Epithelial cell of esophagus (primary cell): ENCODE measurements around the gene ZMIZ1.

Source experiments
- DNase-seq: peaks from one replicate; pipeline ENCODE4 v3.0.0; 2010; ENCODE audit warnings: low read depth
- H3K4me3 ChIP-seq: 2 replicates; pipeline ENCODE4 v1.5.1; 2011; ENCODE audit warnings: mild to moderate bottlenecking, low read length, control low read depth
- CTCF ChIP-seq: IDR thresholded peaks from 2 replicates; pipeline ENCODE4 v1.5.1; 2011; ENCODE audit warnings: low read depth, mild to moderate bottlenecking, low read length, control low read depth, inconsistent platforms; ENCODE audit not compliant: insufficient read depth; ENCODE audit errors: missing control alignments

Gene ZMIZ1

GRCh38 chr10:79349766-79350406, 281.1 kb downstream of the ZMIZ1 start:
- H3K4me3 ChIP-seq: no peak overlapping the region
- TF ChIP-seq CTCF: no peak

GRCh38 chr10:79350407-79351154, 281.8 kb downstream of the ZMIZ1 start:
- TF ChIP-seq CTCF: no peak
- no peak overlapping the region for H3K4me3 ChIP-seq
- no peak for DNase-seq

More at GRCh38 chr10:79349766-79350406, 281.1 kb downstream of the ZMIZ1 start:
- peak; percentile 59 for DNase-seq

GRCh38 chr10:79351332-79351731, 282.6 kb downstream of the ZMIZ1 start:
- TF ChIP-seq CTCF: no peak
- DNase-seq: no peak
- H3K4me3 ChIP-seq: no peak overlapping the region

- TF ChIP-seq CTCF: no peak
- no peak for DNase-seq
- no peak overlapping the region for H3K4me3 ChIP-seq
These were observed 283.5 kb downstream of the ZMIZ1 start for GRCh38 chr10:79352035-79352877.

- DNase-seq: no peak
- H3K4me3 ChIP-seq: no peak overlapping the region
- no peak for TF ChIP-seq CTCF
These were observed 284.2 kb downstream of the ZMIZ1 start for GRCh38 chr10:79353000-79353406.

GRCh38 chr10:79353726-79354125, 285.0 kb downstream of the ZMIZ1 start:
- no peak for DNase-seq
- no peak for TF ChIP-seq CTCF
- H3K4me3 ChIP-seq: no peak overlapping the region
